HG03469 (cell line): ENCODE data around the gene SLC38A6.
"Not testable (repeated sequence)": the region's sequence is repeated elsewhere in the genome, so short reads cannot be mapped to it uniquely, and the experiment has no call there.

Experiments used
- ATAC-seq: cut with Tn5 transposase; IDR thresholded peaks from one replicate; pipeline ENCODE4 v1.9.1; 2021; ENCODE audit warnings: mild to moderate bottlenecking, moderate library complexity, moderate number of reproducible peaks; ENCODE audit not compliant: unreplicated experiment

SLC38A6 gene

GRCh38 chr14:61048640-61049039 lies 67.6 kb downstream of the SLC38A6 start:
- ATAC-seq: no peak

DNA sequence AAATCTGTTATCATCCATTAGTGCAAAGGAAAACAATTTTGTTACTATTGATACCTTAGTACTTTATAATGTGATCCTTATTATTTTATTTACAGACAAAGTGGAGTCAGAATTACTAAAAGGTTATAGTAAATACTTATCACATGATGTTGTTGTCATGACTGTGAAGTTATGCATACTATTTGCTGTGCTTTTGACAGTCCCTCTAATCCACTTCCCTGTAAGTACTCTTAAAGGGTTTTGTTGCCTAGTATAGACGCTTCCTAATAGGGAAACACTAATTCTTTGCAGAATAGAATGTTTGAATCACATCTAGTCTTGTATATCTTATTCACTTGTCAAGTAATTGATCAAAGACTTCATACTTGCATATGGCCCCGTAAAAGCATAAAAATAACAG lies 69.4 kb downstream of the SLC38A6 start:
- ATAC-seq: no peak

GRCh38 chr14:61051051-61051450 lies 70.0 kb downstream of the SLC38A6 start:
- ATAC-seq: no peak

DNA sequence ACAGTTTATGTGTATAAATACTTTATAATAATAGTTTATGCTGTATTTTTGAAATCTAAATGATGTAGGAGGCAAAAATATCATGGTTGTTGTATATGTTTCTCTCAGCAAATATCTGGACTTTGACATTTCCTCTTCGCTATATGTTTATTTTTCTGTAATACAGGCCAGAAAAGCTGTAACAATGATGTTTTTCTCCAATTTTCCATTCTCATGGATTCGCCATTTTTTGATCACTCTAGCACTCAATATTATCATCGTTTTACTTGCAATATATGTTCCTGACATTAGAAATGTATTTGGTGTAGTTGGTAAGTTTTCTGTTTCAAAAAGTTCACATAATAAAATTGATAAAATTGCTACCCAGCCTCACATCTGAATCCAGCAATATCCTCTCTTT lies 70.6 kb downstream of the SLC38A6 start:
- ATAC-seq: no peak

DNA sequence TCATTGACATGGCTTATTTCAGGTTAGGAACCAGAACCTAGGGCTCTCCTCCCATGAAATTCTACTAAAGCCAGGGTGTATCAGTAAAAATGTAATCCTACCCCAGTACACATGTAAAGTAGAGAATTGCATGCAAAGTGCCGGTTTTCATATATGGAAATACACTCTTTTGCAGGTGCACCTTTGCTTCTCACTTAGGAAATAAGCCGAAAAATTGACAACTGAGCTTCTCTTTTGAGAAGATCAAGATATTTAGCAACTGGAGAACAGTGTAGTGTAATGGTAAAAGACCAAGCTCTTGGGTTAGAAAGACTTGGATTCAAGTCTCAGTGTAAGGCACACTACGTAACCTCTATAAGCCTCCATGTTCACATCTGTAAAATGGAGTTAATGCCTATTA lies 82.4 kb downstream of the SLC38A6 start:
- no peak for ATAC-seq

GRCh38 chr14:61064210-61064609 lies 83.2 kb downstream of the SLC38A6 start:
- no peak for ATAC-seq

DNA sequence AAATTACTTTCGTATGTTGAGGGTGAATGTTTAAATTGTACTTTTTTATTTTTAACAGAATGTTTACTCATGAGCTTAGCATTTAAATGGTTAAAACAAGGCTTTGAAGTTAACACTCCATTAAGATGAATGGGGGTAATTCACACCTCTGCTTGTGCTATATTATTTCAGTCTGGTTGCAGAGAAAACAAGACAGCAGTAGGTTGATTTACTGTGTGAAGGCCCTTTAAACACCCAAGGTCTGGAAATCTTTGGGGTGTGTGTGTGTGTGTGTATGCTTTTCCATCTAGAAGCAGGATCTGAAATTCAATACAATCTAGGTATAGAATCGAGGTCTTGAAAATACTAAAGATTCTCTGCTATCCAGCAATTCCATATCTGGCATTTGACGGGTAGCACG lies 83.8 kb downstream of the SLC38A6 start:
- no peak for ATAC-seq

- ATAC-seq: no peak
Measured at GRCh38 chr14:61065656-61066055, 84.6 kb downstream of the SLC38A6 start.

GRCh38 chr14:61072442-61072841 lies 91.4 kb downstream of the SLC38A6 start:
- not testable (repeated sequence) for ATAC-seq

- no peak for ATAC-seq
Measured at GRCh38 chr14:61074852-61075251, 93.8 kb downstream of the SLC38A6 start.

GRCh38 chr14:61076556-61076955 lies 95.5 kb downstream of the SLC38A6 start:
- no peak for ATAC-seq

DNA sequence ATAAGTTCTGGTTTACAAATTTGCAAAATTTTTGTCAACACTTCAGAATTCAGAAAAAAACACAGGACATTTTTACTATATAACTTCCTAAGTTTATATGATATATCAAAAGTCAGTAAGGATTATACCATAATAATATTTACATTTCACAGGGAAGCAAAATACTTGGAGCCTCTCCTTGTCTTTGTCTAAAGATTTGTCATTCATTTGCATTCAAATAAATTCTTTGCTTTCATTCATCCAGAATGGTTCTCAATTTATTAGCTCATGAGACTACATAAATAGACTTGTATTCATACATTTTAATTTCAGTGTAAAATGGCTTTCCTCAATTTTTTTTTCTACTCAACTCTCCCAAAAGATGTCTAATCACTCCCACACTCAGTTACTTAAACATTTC lies 96.4 kb downstream of the SLC38A6 start:
- no peak for ATAC-seq

DNA sequence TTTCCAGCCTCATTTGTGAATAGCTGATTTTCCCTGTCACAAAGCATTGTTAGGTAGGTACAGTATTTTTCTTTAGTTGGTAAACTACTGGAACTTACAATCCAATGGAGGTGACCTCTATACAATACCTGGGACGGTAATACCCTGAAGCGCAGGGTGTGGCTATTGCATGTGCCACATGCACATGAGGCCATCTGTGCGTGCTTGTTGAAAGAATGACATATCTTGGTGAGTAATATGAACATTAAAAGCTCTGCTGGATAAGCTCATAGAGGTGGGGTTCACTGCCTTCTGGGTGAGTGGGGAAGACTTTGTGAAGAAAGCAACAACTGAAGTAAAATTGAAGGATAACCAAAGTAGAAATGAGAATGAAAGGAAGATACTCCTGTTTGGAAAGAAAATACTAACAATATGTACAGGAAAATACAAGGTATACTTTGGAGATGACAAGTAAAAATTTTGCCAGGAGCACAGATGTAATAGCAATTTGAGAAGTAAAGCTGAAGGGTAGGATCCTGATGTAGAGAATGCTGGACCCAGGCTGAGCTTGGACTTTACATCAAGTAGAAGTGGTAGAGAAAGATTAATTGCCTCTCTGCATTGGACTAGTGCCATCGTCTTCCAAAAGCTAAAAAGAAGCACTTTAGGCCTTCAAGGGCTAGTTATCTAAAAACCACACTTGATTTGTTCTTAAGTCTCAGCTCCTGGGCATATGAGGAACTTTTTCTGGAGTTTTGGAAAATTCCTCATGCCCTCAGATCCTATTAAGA lies 97.1 kb downstream of the SLC38A6 start:
- ATAC-seq: no peak

DNA sequence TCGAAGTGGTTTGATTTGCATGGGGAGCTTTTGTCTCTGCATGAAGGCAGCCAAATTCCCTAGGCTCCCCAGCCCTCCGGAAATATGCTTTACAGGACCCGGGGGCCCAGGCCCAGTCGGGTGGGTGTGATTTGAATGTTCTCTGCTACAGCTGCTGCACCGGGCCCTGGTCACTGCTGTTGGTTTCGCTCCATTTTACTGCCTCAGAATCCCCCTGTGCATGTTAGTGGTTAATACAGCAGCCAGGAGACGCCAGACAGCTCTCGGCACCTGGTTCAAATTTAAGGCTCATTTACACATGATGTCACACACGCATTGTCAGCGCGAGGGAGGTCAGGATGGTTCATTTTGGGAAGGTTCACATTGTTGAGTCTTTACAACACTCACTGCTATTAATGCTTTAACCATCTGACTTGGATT lies 99.6 kb downstream of the SLC38A6 start:
- ATAC-seq: peak; percentile 84

DNA sequence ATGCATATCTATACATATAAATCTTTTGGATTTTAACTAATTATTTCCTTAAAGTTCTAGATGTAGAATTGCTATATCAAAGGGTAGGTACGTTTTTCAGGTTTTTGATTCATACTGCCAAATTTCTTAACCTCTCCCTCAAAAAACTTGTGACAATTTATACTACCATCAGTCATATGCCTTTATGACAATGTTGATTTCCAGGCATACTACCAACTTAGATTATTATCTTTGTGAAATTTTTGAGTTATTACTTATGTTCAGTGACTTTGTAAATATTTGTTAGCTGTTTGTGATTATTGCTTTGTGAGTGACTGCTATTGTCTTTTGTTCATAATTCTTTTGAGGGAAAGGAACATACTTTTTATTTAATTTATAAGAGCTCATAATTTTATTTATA lies 107.0 kb downstream of the SLC38A6 start:
- ATAC-seq: no peak

- ATAC-seq: no peak
Measured at GRCh38 chr14:61089126-61089750, 108.2 kb downstream of the SLC38A6 start.

GRCh38 chr14:61090432-61091216 lies 109.6 kb downstream of the SLC38A6 start:
- ATAC-seq: no peak

- no peak for ATAC-seq
Measured at GRCh38 chr14:61091657-61092273, 110.7 kb downstream of the SLC38A6 start.

DNA sequence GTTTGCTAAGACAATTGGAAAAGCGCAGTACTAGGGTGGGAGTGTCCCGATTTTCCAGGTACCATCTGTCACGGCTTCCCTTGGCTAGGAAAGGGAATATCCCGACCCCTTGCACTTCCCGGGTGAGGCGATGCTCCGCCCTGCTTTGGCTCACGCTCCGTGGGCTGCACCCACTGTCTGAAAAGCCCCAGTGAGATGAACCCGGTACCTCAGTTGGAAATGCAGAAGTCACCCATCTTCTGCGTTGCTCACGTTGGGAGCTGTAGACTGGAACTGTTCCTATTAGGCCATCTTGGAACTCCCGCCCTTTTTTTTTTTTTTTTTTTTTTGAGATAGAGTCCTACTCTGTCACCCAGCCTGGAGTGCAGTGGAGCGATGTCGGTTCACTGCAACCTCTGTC lies 117.1 kb downstream of the SLC38A6 start:
- ATAC-seq: not testable (repeated sequence)

DNA sequence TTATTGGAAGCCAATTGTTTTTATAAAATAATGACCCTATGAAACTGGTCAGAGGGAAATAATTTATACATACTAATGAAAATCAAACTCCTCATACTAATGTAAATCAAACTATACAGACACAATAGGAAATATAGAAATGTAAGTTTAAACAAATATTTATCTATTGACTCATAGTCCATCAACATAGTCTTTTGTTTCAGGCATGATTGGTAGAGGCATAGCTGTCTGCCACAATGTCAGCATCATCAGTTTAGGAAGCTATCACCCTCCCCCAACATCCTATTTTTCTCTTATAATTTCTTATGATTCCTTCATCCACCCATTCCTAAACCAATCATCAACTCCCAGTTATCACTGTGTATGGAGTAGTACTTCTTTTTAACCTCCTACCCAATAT lies 117.7 kb downstream of the SLC38A6 start:
- no peak for ATAC-seq

GRCh38 chr14:61099216-61099835 lies 118.3 kb downstream of the SLC38A6 start:
- no peak for ATAC-seq
